HL-60 (cell line): ENCODE data around the gene PGLYRP2.

ENCODE experiments used
- CTCF ChIP-seq: IDR thresholded peaks from one replicate; pipeline ENCODE4 v1.5.1; 2011; ENCODE audit warnings: low read length, control low read depth, inconsistent platforms; ENCODE audit not compliant: insufficient read depth
- POLR2AphosphoS5 ChIP-seq: IDR thresholded peaks from 2 replicates; pipeline ENCODE4 v1.6.1; 2012; ENCODE audit warnings: low read depth
- REST ChIP-seq: IDR thresholded peaks from 2 replicates; pipeline ENCODE4 v1.6.1; 2012; ENCODE audit warnings: low read depth; ENCODE audit not compliant: insufficient replicate concordance

- TF ChIP-seq CTCF (no peak), REST (no peak), POLR2AphosphoS5 (no peak)
These were observed 58.1 kb downstream of the PGLYRP2 start for GRCh38 chr19:15421136-15421695.
